Measurements from ENCODE around the gene PCSK4.

PCSK4 gene

GRCh38 chr19:1513499-1514294 is 23.5 kb upstream of the PCSK4 start (continued):
- TF ChIP-seq, protein P1, sequence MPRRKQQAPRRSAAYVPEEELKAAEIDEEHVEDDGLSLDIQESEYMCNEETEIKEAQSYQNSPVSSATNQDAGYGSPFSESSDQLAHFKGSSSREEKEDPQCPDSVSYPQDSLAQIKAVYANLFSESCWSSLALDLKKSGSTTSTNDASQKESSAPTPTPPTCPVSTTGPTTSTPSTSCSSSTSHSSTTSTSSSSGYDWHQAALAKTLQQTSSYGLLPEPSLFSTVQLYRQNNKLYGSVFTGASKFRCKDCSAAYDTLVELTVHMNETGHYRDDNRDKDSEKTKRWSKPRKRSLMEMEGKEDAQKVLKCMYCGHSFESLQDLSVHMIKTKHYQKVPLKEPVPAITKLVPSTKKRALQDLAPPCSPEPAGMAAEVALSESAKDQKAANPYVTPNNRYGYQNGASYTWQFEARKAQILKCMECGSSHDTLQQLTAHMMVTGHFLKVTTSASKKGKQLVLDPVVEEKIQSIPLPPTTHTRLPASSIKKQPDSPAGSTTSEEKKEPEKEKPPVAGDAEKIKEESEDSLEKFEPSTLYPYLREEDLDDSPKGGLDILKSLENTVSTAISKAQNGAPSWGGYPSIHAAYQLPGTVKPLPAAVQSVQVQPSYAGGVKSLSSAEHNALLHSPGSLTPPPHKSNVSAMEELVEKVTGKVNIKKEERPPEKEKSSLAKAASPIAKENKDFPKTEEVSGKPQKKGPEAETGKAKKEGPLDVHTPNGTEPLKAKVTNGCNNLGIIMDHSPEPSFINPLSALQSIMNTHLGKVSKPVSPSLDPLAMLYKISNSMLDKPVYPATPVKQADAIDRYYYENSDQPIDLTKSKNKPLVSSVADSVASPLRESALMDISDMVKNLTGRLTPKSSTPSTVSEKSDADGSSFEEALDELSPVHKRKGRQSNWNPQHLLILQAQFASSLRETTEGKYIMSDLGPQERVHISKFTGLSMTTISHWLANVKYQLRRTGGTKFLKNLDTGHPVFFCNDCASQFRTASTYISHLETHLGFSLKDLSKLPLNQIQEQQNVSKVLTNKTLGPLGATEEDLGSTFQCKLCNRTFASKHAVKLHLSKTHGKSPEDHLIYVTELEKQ (tag by site-specific recombination; IDR thresholded peaks at IDR 0.05; ENCODE audit: borderline replicate concordance), result no peak
- TF ChIP-seq ZNF704 (tag by site-specific recombination; IDR thresholded peaks at IDR 0.05) (no peak), ZNF639 (tag by site-specific recombination; IDR thresholded peaks at IDR 0.05) (0 out of 2 replicates have a peak, but pooled peaks have one; percentile 43), ZBTB7A (tag by site-specific recombination; IDR thresholded peaks at IDR 0.05; ENCODE audit: low read depth) (0 out of 2 replicates have a peak, but pooled peaks have one; percentile 20), GLIS1 (tag by site-specific recombination; IDR thresholded peaks at IDR 0.05) (peak; percentile 95), KLF1 (tag by site-specific recombination; IDR thresholded peaks at IDR 0.05) (peak; percentile 85), ZNF777 (tag by site-specific recombination; IDR thresholded peaks at IDR 0.05; ENCODE audit: borderline replicate concordance) (no peak), ZNF2 (tag by site-specific recombination; IDR thresholded peaks at IDR 0.05) (peak; percentile 35; the same call in 1 of the 2 replicates), SP2 (tag by site-specific recombination; IDR thresholded peaks at IDR 0.05) (peak; percentile 34; the same call in 1 of the 2 replicates), ZNF792 (tag by site-specific recombination; IDR thresholded peaks at IDR 0.05) (peak; percentile 97), ZEB2 (tag by site-specific recombination; IDR thresholded peaks at IDR 0.05) (peak; percentile 31; the same call in 1 of the 2 replicates), KLF10 (tag by site-specific recombination; IDR thresholded peaks at IDR 0.05) (peak; percentile 65), PRDM10 (tag by site-specific recombination; IDR thresholded peaks at IDR 0.05) (peak; percentile 25; the same call in 1 of the 2 replicates), CTCF (tag by site-specific recombination; IDR thresholded peaks at IDR 0.05) (peak; percentile 80), ZNF341 (tag by site-specific recombination; IDR thresholded peaks at IDR 0.05; ENCODE audit: low read depth) (peak; percentile 38; the same call in 1 of the 2 replicates), GLIS2 (tag by site-specific recombination; IDR thresholded peaks at IDR 0.05) (peak; percentile 85; the same call in 1 of the 2 replicates), KLF9 (tag by site-specific recombination; IDR thresholded peaks at IDR 0.05; ENCODE audit: low read depth) (peak; percentile 69; the same call in 1 of the 2 replicates), EGR2 (tag by site-specific recombination; IDR thresholded peaks at IDR 0.05; ENCODE audit: low read depth) (peak; percentile 46)
- TF ChIP-seq, protein P2, sequence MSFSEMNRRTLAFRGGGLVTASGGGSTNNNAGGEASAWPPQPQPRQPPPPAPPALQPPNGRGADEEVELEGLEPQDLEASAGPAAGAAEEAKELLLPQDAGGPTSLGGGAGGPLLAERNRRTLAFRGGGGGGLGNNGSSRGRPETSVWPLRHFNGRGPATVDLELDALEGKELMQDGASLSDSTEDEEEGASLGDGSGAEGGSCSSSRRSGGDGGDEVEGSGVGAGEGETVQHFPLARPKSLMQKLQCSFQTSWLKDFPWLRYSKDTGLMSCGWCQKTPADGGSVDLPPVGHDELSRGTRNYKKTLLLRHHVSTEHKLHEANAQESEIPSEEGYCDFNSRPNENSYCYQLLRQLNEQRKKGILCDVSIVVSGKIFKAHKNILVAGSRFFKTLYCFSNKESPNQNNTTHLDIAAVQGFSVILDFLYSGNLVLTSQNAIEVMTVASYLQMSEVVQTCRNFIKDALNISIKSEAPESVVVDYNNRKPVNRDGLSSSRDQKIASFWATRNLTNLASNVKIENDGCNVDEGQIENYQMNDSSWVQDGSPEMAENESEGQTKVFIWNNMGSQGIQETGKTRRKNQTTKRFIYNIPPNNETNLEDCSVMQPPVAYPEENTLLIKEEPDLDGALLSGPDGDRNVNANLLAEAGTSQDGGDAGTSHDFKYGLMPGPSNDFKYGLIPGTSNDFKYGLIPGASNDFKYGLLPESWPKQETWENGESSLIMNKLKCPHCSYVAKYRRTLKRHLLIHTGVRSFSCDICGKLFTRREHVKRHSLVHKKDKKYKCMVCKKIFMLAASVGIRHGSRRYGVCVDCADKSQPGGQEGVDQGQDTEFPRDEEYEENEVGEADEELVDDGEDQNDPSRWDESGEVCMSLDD (tag by site-specific recombination; IDR thresholded peaks at IDR 0.05), result peak; percentile 47; the same call in 1 of the 2 replicates
- TF ChIP-seq, protein P3, sequence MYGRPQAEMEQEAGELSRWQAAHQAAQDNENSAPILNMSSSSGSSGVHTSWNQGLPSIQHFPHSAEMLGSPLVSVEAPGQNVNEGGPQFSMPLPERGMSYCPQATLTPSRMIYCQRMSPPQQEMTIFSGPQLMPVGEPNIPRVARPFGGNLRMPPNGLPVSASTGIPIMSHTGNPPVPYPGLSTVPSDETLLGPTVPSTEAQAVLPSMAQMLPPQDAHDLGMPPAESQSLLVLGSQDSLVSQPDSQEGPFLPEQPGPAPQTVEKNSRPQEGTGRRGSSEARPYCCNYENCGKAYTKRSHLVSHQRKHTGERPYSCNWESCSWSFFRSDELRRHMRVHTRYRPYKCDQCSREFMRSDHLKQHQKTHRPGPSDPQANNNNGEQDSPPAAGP (tag by site-specific recombination; IDR thresholded peaks at IDR 0.05), result peak; percentile 77; the same call in 1 of the 2 replicates

Data from HEK293 (cell line).